HepG2 (cell line): ENCODE measurements around the gene ZBTB7B. TPM values are rescaled to one million over a fixed set of nuclear protein-coding genes. Genes with fewer than 3 reads are reported as not detected.

Experiments
- ARNT ChIP-seq: fragments of 450-650 bp; IDR thresholded peaks from 2 replicates; pipeline ENCODE4 v1.6.1; 2017
- ARNT2 ChIP-seq: sonication (generic); formaldehyde crosslinking; IDR thresholded peaks from 2 replicates; pipeline ENCODE4 v1.8.0; 2022; ENCODE audit warnings: mild to moderate bottlenecking, low read depth, missing genetic modification reagents, moderate library complexity
- ATF6 ChIP-seq: sonication (generic); formaldehyde crosslinking; conservative IDR thresholded peaks from 2 replicates; pipeline ENCODE4 v1.4.0; 2020; ENCODE audit warnings: missing genetic modification reagents
- FLYWCH1 ChIP-seq: sonication (generic); formaldehyde crosslinking; IDR thresholded peaks from 2 replicates; pipeline ENCODE4 v1.8.1; 2023; ENCODE audit warnings: mild to moderate bottlenecking, missing genetic modification reagents
- HMG20B ChIP-seq: conservative IDR thresholded peaks from 2 replicates; pipeline ENCODE4 v1.6.1; 2016; ENCODE audit warnings: missing genetic modification reagents, missing compliant biosample characterization
- IRF2 ChIP-seq: IDR thresholded peaks from 2 replicates; pipeline ENCODE4 v1.6.1; 2018; ENCODE audit warnings: missing genetic modification reagents, missing compliant biosample characterization
- SNAPC4 ChIP-seq: sonication (generic); formaldehyde crosslinking; IDR thresholded peaks from 2 replicates; pipeline ENCODE4 v1.4.0; 2020; ENCODE audit warnings: mild to moderate bottlenecking, missing genetic modification reagents
- SRY ChIP-seq: sonication (generic); formaldehyde crosslinking; IDR thresholded peaks from 2 replicates; pipeline ENCODE4 v1.8.0; 2022; ENCODE audit warnings: mild to moderate bottlenecking, missing genetic modification reagents
- SUZ12 ChIP-seq: fragments of 150-350 bp; IDR thresholded peaks from 2 replicates; pipeline ENCODE4 v1.6.1; 2014; ENCODE audit warnings: low read depth, low read length
- ZFP1 ChIP-seq: IDR thresholded peaks from 2 replicates; pipeline ENCODE4 v1.6.1; 2016
- polyA plus RNA-seq, 8 experiments: library from polyadenylated mRNA; depleted of rRNA in 3 of 8; stranded (reverse) in 7 of 8; unstranded in 1 of 8; fragments of >200 nt; fragmentation: Illumina TruSeq in 4 of 8; extraction: Trizol in 4 of 8; gene quantifications; 2 replicates each; pipeline versions ENCODE4 v1.2.1 to v1.2.3, GENCODE V29; 2011 to 2016; ENCODE audit warnings: low read depth in 4 of 8, missing spikeins in 1 of 8, mixed read lengths in 1 of 8; ENCODE audit not compliant: insufficient read depth in 1 of 8
- total RNA-seq, 5 experiments: library from RNA; depleted of rRNA; stranded (reverse); fragments of >200 nt; fragmentation: Illumina TruSeq; extraction: Trizol; gene quantifications; 2 replicates each; pipeline ENCODE4 v1.2.3, GENCODE V29; 2016; ENCODE audit warnings: low read depth in 1 of 5
- TF ChIP-seq, protein P1 (sequence below): sonication (generic); formaldehyde crosslinking; IDR thresholded peaks from 2 replicates; pipeline ENCODE4 v1.4.0; 2020; ENCODE audit warnings: missing genetic modification reagents
- TF ChIP-seq, protein P2 (sequence below): sonication (generic); formaldehyde crosslinking; IDR thresholded peaks from 2 replicates; pipeline ENCODE4 v1.4.0; 2020; ENCODE audit warnings: missing genetic modification reagents, borderline replicate concordance
- TF ChIP-seq, protein P3 (sequence below): sonication (generic); formaldehyde crosslinking; IDR thresholded peaks from 2 replicates; pipeline ENCODE4 v1.5.1; 2020; ENCODE audit warnings: mild to moderate bottlenecking, missing genetic modification reagents, moderate library complexity
- TF ChIP-seq, protein P4 (sequence below): sonication (generic); formaldehyde crosslinking; IDR thresholded peaks from 2 replicates; pipeline ENCODE4 v1.9.0; 2021; ENCODE audit warnings: missing genetic modification reagents, mild to moderate bottlenecking, borderline replicate concordance

ZBTB7B gene
- total and polyA plus RNA-seq, 2 of the 13 experiments (the other 11 are each of a cell fraction or from before 2014, with no cell fraction given) = 15.5 to 17.5 TPM

DNA sequence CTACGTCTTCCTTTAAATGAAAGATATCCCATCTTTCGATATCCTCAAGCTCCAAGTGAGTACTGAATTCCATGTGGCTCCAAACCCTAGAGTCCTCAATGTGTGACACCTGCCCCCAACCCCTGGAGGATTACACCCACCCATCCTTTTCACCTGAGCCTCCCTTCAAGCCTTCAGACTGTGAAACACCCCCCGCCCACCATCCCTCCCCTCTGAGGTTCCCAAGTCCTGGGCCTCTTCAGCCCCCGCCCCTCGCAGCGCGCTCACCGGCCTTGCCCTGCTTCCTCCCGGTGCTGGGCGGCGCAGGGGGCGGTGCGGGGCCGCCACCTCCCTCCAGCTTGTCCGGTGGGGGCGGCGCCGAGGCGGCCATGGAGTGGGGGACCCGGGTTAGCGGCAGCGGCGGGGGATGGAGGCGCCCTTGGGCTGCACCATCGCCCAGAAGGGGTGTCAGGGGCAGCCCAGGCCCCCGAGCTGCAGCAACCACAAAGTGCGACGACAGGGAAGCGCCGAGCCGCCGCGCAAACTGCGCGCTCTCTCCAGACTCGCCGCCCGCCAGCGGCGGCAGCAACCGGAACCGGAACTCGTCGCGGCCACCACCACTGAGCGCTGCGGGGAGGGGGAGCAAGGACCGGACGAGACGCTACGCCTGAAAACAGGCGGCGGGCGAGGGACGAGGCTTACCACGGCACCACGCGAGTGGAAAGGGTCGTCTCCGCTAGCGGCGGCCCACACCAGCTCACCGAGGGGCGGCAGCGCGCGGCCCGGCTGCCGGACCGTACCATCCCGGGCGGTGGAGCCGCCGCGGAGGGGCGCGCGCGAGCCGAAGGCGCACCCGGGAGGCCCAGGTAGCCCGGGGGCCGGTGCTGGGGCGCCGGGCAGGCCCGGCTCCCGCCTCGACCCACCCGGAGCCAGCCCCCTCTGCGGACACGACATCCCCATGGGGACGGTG lies 41.1 kb upstream of the ZBTB7B start, which contains the start of gene PYGO2 (continued):
- TF ChIP-seq SNAPC4 (CRISPR knock-in tag) = no peak
- TF ChIP-seq, protein P1, sequence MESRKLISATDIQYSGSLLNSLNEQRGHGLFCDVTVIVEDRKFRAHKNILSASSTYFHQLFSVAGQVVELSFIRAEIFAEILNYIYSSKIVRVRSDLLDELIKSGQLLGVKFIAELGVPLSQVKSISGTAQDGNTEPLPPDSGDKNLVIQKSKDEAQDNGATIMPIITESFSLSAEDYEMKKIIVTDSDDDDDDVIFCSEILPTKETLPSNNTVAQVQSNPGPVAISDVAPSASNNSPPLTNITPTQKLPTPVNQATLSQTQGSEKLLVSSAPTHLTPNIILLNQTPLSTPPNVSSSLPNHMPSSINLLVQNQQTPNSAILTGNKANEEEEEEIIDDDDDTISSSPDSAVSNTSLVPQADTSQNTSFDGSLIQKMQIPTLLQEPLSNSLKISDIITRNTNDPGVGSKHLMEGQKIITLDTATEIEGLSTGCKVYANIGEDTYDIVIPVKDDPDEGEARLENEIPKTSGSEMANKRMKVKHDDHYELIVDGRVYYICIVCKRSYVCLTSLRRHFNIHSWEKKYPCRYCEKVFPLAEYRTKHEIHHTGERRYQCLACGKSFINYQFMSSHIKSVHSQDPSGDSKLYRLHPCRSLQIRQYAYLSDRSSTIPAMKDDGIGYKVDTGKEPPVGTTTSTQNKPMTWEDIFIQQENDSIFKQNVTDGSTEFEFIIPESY = peak; percentile 40
- TF ChIP-seq IRF2 (CRISPR knock-in tag) = peak; percentile 67
- no peak for TF ChIP-seq ARNT
- TF ChIP-seq HMG20B = no peak
- peak; percentile 32; the same call in 1 of the 2 replicates for TF ChIP-seq ZFP1
- no peak for TF ChIP-seq SUZ12
- TF ChIP-seq FLYWCH1 (CRISPR knock-in tag) = peak; percentile 58; the same call in 1 of the 2 replicates
- TF ChIP-seq ATF6 = peak; percentile 26; the same call in 1 of the 2 replicates
- TF ChIP-seq, protein P2, sequence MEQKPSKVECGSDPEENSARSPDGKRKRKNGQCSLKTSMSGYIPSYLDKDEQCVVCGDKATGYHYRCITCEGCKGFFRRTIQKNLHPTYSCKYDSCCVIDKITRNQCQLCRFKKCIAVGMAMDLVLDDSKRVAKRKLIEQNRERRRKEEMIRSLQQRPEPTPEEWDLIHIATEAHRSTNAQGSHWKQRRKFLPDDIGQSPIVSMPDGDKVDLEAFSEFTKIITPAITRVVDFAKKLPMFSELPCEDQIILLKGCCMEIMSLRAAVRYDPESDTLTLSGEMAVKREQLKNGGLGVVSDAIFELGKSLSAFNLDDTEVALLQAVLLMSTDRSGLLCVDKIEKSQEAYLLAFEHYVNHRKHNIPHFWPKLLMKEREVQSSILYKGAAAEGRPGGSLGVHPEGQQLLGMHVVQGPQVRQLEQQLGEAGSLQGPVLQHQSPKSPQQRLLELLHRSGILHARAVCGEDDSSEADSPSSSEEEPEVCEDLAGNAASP (CRISPR knock-in tag) = peak; percentile 37; the same call in 1 of the 2 replicates
- TF ChIP-seq, protein P3, sequence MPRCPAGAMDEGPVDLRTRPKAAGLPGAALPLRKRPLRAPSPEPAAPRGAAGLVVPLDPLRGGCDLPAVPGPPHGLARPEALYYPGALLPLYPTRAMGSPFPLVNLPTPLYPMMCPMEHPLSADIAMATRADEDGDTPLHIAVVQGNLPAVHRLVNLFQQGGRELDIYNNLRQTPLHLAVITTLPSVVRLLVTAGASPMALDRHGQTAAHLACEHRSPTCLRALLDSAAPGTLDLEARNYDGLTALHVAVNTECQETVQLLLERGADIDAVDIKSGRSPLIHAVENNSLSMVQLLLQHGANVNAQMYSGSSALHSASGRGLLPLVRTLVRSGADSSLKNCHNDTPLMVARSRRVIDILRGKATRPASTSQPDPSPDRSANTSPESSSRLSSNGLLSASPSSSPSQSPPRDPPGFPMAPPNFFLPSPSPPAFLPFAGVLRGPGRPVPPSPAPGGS (CRISPR knock-in tag) = peak; percentile 78; the same call in 1 of the 2 replicates
- TF ChIP-seq, protein P4, sequence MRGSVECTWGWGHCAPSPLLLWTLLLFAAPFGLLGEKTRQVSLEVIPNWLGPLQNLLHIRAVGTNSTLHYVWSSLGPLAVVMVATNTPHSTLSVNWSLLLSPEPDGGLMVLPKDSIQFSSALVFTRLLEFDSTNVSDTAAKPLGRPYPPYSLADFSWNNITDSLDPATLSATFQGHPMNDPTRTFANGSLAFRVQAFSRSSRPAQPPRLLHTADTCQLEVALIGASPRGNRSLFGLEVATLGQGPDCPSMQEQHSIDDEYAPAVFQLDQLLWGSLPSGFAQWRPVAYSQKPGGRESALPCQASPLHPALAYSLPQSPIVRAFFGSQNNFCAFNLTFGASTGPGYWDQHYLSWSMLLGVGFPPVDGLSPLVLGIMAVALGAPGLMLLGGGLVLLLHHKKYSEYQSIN (CRISPR knock-in tag) = no peak
- TF ChIP-seq ARNT2 (CRISPR knock-in tag) = peak; percentile 87
- 0 out of 2 replicates have a peak, but pooled peaks have one; percentile 40 for TF ChIP-seq SRY (CRISPR knock-in tag)
